Ishikawa (cell line): ENCODE data around the gene CNNM3.

Experiments
- CEBPB ChIP-seq: IDR thresholded peaks from 2 replicates; pipeline ENCODE4 v1.6.1; 2012
- CREB1 ChIP-seq: IDR thresholded peaks from 2 replicates; pipeline ENCODE4 v1.6.1; 2012; ENCODE audit warnings: low read depth
- EGR1 ChIP-seq: IDR thresholded peaks from 2 replicates; pipeline ENCODE4 v1.6.1; 2012
- EP300 ChIP-seq: IDR thresholded peaks from 2 replicates; pipeline ENCODE4 v1.6.1; 2012; ENCODE audit warnings: borderline replicate concordance
- FOXM1 ChIP-seq: IDR thresholded peaks from 2 replicates; pipeline ENCODE4 v1.6.1; 2012; ENCODE audit warnings: low read depth, borderline replicate concordance
- MAX ChIP-seq: IDR thresholded peaks from 2 replicates; pipeline ENCODE4 v1.6.1; 2012
- NFIC ChIP-seq: IDR thresholded peaks from 2 replicates; pipeline ENCODE4 v1.6.1; 2012
- RAD21 ChIP-seq: IDR thresholded peaks from 2 replicates; pipeline ENCODE4 v1.6.1; 2012; ENCODE audit warnings: low read depth
- REST ChIP-seq: IDR thresholded peaks from 2 replicates; pipeline ENCODE4 v1.6.1; 2012; ENCODE audit warnings: low read depth, mild to moderate bottlenecking
- TAF1 ChIP-seq: IDR thresholded peaks from 2 replicates; pipeline ENCODE4 v1.6.1; 2012; ENCODE audit warnings: low read depth, mild to moderate bottlenecking
- TCF12 ChIP-seq: IDR thresholded peaks from 2 replicates; pipeline ENCODE4 v1.6.1; 2012; ENCODE audit warnings: low read depth
- TEAD4 ChIP-seq: IDR thresholded peaks from 2 replicates; pipeline ENCODE4 v1.6.1; 2012
- USF1 ChIP-seq: IDR thresholded peaks from 2 replicates; pipeline ENCODE4 v1.6.1; 2012
- YY1 ChIP-seq: IDR thresholded peaks from 2 replicates; pipeline ENCODE4 v1.6.1; 2012; ENCODE audit warnings: low read depth
- ZBTB7A ChIP-seq: IDR thresholded peaks from 2 replicates; pipeline ENCODE4 v1.6.1; 2012; ENCODE audit warnings: low read depth

CNNM3 gene

GRCh38 chr2:96860065-96861029 lies 44.3 kb downstream of the CNNM3 start:
- no peak for TF ChIP-seq YY1
- no peak for TF ChIP-seq TAF1

- TF ChIP-seq YY1 = no peak
- TF ChIP-seq ZBTB7A = no peak
- no peak for TF ChIP-seq RAD21
- TF ChIP-seq TEAD4 = no peak
- no peak for TF ChIP-seq FOXM1
- TF ChIP-seq REST = no peak
- no peak for TF ChIP-seq CREB1
- no peak for TF ChIP-seq EP300
- TF ChIP-seq USF1 = no peak
- TF ChIP-seq CEBPB = no peak
- TF ChIP-seq EGR1 = no peak
These were observed 45.0 kb downstream of the CNNM3 start for GRCh38 chr2:96861074-96861473.

GRCh38 chr2:96863575-96864342 lies 47.7 kb downstream of the CNNM3 start:
- TF ChIP-seq FOXM1 (no peak), CEBPB (no peak), YY1 (no peak), MAX (no peak), TAF1 (no peak), ZBTB7A (no peak), EP300 (no peak), NFIC (no peak), REST (no peak)

- TF ChIP-seq ZBTB7A = no peak
- TF ChIP-seq EGR1 = no peak
- no peak for TF ChIP-seq CEBPB
- TF ChIP-seq TCF12 = no peak
- TF ChIP-seq NFIC = no peak
These were observed 48.4 kb downstream of the CNNM3 start for GRCh38 chr2:96864343-96865091.

- TF ChIP-seq CEBPB (no peak), NFIC (no peak), TAF1 (no peak), TCF12 (no peak), REST (no peak), EP300 (no peak), MAX (no peak), CREB1 (no peak), FOXM1 (no peak), RAD21 (no peak)
These were observed 49.6 kb downstream of the CNNM3 start for GRCh38 chr2:96865654-96866053.
